ENCODE results near the gene ERBB3. TPM values are rescaled to one million over a fixed set of nuclear protein-coding genes. Genes with fewer than 3 reads are reported as not detected.

The ERBB3 gene
- total RNA-seq, 2 donors from 2014 or later = 3.2 to 7.2 TPM

DNA sequence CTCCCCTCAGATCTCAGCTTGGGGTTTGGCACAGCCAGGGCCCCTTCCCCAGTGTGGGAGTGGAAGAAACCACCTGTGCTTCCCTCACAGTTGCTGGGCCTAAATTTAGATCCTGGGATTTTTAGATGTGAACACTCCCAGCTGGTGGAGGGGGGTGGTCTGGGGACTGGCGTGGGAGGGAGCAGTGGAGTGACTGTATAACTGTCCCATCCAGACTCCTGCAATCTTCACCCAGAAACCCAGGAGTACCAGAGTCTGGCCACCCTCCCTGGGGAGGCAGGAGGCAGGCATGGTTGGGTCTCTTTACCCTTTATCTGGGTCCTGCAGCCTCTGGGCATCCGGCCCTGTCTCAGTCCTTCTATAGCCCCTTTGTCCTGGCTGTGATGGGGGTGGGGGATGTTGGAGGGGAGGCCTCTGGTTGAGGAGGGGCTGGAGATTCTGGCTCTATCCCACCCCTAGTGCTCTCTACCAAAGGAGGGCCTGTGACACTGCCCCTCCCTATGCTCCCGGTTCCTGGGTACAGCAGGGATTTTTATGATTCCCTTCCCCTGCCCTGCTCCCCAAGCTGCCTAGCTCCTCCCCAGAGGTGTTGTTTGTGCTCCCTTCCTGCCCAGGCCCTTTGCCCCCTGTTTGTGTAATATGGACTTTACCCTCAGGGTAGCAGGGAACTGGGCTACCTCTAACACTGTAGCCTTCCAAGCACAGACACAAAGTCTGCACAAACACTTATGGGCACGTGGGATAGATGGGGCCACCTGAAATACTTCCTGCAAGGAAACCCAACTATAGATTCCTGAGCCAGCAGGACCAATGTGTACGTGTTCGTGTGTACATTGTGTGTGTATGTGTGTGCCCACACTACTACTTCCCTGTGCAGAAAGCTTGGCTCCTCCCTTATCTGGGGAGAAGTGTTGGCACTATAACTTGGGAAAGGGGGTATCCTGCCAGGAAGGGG lies 1.7 kb downstream of the ERBB3 start:
- no peaks in the 10 kb centered on the region for H3K9me3 ChIP-seq
- H3K27ac ChIP-seq = no peak overlapping the region
- H3K27me3 ChIP-seq = no peaks in the 10 kb centered on the region
- no peaks in the 10 kb centered on the region for H3K36me3 ChIP-seq
- H3K4me3 ChIP-seq = no peak overlapping the region
- peaks cover 0 to 16% of the 10 kb centered on the region in 2 donors for H3K4me1 ChIP-seq
- TF ChIP-seq, protein P1, sequence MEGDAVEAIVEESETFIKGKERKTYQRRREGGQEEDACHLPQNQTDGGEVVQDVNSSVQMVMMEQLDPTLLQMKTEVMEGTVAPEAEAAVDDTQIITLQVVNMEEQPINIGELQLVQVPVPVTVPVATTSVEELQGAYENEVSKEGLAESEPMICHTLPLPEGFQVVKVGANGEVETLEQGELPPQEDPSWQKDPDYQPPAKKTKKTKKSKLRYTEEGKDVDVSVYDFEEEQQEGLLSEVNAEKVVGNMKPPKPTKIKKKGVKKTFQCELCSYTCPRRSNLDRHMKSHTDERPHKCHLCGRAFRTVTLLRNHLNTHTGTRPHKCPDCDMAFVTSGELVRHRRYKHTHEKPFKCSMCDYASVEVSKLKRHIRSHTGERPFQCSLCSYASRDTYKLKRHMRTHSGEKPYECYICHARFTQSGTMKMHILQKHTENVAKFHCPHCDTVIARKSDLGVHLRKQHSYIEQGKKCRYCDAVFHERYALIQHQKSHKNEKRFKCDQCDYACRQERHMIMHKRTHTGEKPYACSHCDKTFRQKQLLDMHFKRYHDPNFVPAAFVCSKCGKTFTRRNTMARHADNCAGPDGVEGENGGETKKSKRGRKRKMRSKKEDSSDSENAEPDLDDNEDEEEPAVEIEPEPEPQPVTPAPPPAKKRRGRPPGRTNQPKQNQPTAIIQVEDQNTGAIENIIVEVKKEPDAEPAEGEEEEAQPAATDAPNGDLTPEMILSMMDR (IDR thresholded peaks at IDR 0.05) = no peak
- DNase-seq (ENCODE audit: low spot score) = no peak

DNA sequence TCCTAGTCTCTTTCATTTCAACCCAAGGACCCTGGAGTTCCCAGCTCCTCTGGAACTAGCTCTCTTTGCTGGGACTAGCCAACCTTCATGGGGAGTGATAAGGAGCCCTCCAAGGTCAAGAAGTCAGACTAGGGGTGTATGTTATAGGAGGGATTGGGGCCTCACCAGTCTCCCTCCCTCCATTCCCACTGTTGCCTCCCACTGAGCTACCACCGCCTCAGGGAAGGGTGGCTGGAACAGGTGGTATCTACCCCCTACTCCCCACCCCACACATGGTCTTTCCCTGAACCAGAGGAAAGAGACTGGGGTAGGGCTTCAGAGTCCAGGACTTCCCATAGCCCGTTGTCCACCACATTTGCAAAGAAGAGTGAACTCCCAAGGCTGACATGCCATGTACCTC lies 2.4 kb downstream of the ERBB3 start:
- no peak for DNase-seq (ENCODE audit: low spot score)
- no peaks in the 10 kb centered on the region for H3K36me3 ChIP-seq
- TF ChIP-seq, protein P1 (IDR thresholded peaks at IDR 0.05) = no peak
- peaks cover 0 to 23% of the 10 kb centered on the region in 2 donors for H3K4me1 ChIP-seq
- H3K27me3 ChIP-seq = no peaks in the 10 kb centered on the region
- no peaks in the 10 kb centered on the region for H3K9me3 ChIP-seq
- H3K4me3 ChIP-seq = no peak overlapping the region
- H3K27ac ChIP-seq = no peak overlapping the region

DNA sequence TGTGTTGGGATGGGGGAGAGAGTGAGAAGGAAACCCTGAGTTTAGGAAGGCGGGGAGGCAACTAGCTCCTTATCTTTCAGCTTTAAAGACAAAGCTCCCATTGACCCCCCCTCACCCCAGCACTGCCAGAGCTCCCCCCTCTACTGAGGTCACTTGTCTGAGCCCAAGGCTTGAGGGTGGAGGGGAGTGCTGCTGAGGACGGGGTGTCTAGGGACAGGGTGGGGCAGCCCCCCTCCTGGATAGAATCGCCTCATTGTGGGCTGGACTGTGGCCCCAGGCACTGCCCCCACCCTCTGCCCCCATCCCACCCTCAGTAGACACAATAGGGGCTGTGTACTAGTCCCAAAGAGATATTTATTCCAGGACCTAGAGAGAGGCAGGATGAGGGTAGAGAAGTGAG lies 3.0 kb downstream of the ERBB3 start:
- TF ChIP-seq, protein P1 (IDR thresholded peaks at IDR 0.05) = no peak
- Histone ChIP-seq H3K4me3 (no peak overlapping the region), H3K9me3 (no peaks in the 10 kb centered on the region), H3K27ac (no peak overlapping the region), H3K36me3 (no peaks in the 10 kb centered on the region), H3K4me1 (peaks cover 0 to 25% of the 10 kb centered on the region in 2 donors), H3K27me3 (no peaks in the 10 kb centered on the region)
- no peak for DNase-seq (ENCODE audit: low spot score)

DNA sequence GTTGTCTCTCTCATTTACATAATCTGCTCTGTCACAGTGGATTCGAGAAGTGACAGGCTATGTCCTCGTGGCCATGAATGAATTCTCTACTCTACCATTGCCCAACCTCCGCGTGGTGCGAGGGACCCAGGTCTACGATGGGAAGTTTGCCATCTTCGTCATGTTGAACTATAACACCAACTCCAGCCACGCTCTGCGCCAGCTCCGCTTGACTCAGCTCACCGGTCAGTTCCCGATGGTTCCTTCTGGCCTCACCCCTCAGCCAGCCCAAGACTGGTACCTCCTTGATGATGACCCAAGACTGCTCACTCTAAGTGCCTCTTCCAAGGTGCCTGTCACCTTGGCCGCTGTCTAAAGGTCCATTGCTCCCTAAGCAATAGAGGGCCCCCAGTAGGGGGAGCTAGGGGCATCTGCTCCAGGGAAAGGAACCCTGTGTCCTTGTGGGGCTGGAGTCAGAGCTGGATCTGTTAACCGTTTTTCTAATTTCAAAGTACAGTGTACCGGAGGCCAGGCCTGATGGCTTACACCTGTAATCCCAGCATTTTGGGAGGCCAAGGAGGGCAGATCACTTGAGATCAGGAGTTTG lies 5.1 kb downstream of the ERBB3 start:
- Histone ChIP-seq H3K4me1 (peaks cover 0 to 15% of the 10 kb centered on the region in 2 donors), H3K9me3 (no peaks in the 10 kb centered on the region), H3K36me3 (no peaks in the 10 kb centered on the region), H3K27me3 (no peaks in the 10 kb centered on the region), H3K27ac (no peak overlapping the region), H3K4me3 (no peak overlapping the region)
- DNase-seq (ENCODE audit: low spot score) = no peak
- TF ChIP-seq, protein P1 (IDR thresholded peaks at IDR 0.05) = no peak

DNA sequence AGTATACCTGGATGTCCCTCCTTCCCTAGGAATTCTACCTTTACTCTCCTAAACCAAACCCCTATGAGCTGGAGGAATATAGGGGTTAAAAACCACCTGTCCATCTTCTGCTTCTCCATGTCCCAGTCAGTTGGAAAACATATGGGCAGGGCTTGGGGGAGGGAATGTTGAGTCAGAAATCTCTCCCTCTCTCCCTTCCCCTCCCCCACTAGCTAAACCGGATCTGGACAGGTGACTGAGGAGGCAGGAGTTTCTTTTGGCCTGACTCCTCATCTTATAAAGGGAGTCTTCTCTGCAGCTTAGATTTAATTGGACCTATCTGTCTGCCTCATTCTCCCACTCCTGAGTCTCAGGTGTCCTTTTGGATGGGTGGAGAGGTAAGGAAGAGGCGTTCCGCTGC lies 6.1 kb downstream of the ERBB3 start:
- Histone ChIP-seq H3K36me3 (no peaks in the 10 kb centered on the region), H3K27me3 (no peaks in the 10 kb centered on the region), H3K4me1 (peaks cover 0 to 10% of the 10 kb centered on the region in 2 donors), H3K27ac (no peak overlapping the region), H3K9me3 (no peaks in the 10 kb centered on the region), H3K4me3 (no peak overlapping the region)
- TF ChIP-seq, protein P1 (IDR thresholded peaks at IDR 0.05) = no peak
- no peak for DNase-seq (ENCODE audit: low spot score)
